ENCODE data around the gene CDK14.

Gene CDK14

GRCh38 chr7:90844421-90844820 is 248.3 kb downstream of the CDK14 start:
- DNase-seq (ENCODE audit: low spot score): no peak

GRCh38 chr7:90846192-90846591 is 250.1 kb downstream of the CDK14 start:
- DNase-seq (ENCODE audit: low spot score): no peak

- no peak for DNase-seq (ENCODE audit: low spot score)
These were observed 253.9 kb downstream of the CDK14 start for GRCh38 chr7:90850066-90850465.

GRCh38 chr7:90850471-90850870 is 254.3 kb downstream of the CDK14 start:
- DNase-seq (ENCODE audit: low spot score): no peak

- no peak for DNase-seq (ENCODE audit: low spot score)
These were observed 257.1 kb downstream of the CDK14 start for GRCh38 chr7:90853205-90853604.

- DNase-seq (ENCODE audit: low spot score): no peak
These were observed 260.4 kb downstream of the CDK14 start for GRCh38 chr7:90856351-90857070.

- no peak for DNase-seq (ENCODE audit: low spot score)
These were observed 261.5 kb downstream of the CDK14 start for GRCh38 chr7:90857603-90858002.

GRCh38 chr7:90858546-90858945 is 262.4 kb downstream of the CDK14 start:
- no peak for DNase-seq (ENCODE audit: low spot score)

GRCh38 chr7:90859521-90859920 is 263.4 kb downstream of the CDK14 start:
- DNase-seq (ENCODE audit: low spot score): no peak

- DNase-seq (ENCODE audit: low spot score): no peak
These were observed 268.0 kb downstream of the CDK14 start for GRCh38 chr7:90864088-90864487.

- DNase-seq (ENCODE audit: low spot score): no peak
These were observed 273.2 kb downstream of the CDK14 start for GRCh38 chr7:90869335-90869734.

- DNase-seq (ENCODE audit: low spot score): no peak
These were observed 280.6 kb downstream of the CDK14 start for GRCh38 chr7:90876701-90877100.

GRCh38 chr7:90877201-90877600 is 281.1 kb downstream of the CDK14 start:
- DNase-seq (ENCODE audit: low spot score): no peak

GRCh38 chr7:90879924-90880323 is 283.8 kb downstream of the CDK14 start:
- no peak for DNase-seq (ENCODE audit: low spot score)

GRCh38 chr7:90886416-90886815 is 290.3 kb downstream of the CDK14 start:
- no peak for DNase-seq (ENCODE audit: low spot score)

- no peak for DNase-seq (ENCODE audit: low spot score)
These were observed 293.1 kb downstream of the CDK14 start for GRCh38 chr7:90889210-90889609.

- no peak for DNase-seq (ENCODE audit: low spot score)
These were observed 293.5 kb downstream of the CDK14 start for GRCh38 chr7:90889644-90890043.

GRCh38 chr7:90891529-90891928 is 295.4 kb downstream of the CDK14 start:
- no peak for DNase-seq (ENCODE audit: low spot score)

- DNase-seq (ENCODE audit: low spot score): no peak
These were observed 296.1 kb downstream of the CDK14 start for GRCh38 chr7:90892213-90892612.

GRCh38 chr7:90894122-90894521 is 298.0 kb downstream of the CDK14 start:
- DNase-seq (ENCODE audit: low spot score): no peak

- DNase-seq (ENCODE audit: low spot score): no peak
These were observed 300.3 kb downstream of the CDK14 start for GRCh38 chr7:90896458-90896857.

- no peak for DNase-seq (ENCODE audit: low spot score)
These were observed 301.9 kb downstream of the CDK14 start for GRCh38 chr7:90897961-90898469.

GRCh38 chr7:90900628-90901356 is 304.7 kb downstream of the CDK14 start:
- no peak for DNase-seq (ENCODE audit: low spot score)

GRCh38 chr7:90903841-90904240 is 307.7 kb downstream of the CDK14 start:
- no peak for DNase-seq (ENCODE audit: low spot score)
